Right lobe of liver (tissue), 4 donors: ENCODE data around the gene ARHGAP12.

Source experiments
- POLR2A ChIP-seq: fragments of 450-650 bp; IDR thresholded peaks from one replicate; pipeline ENCODE4 v1.6.1; 2017; ENCODE audit warnings: antibody characterized with exemption, mild to moderate bottlenecking
- TF ChIP-seq, protein P1 (sequence below), 4 donors: fragments of 200-600 bp in 3 of 4; fragments of 450-650 bp in 1 of 4; IDR thresholded peaks; one replicate each; pipeline versions ENCODE4 v1.5.1 to v1.8.0; 2016 to 2022; ENCODE audit warnings: antibody characterized with exemption in 4 of 4, mild to moderate bottlenecking in 2 of 4
- donor health status: DM: no; HTN: no; CAD: no.
- donor health status: DM: no; HTN: no; CAD: no.
- donor health status: DM: no; HTN: yes; CAD: no.

DNA sequence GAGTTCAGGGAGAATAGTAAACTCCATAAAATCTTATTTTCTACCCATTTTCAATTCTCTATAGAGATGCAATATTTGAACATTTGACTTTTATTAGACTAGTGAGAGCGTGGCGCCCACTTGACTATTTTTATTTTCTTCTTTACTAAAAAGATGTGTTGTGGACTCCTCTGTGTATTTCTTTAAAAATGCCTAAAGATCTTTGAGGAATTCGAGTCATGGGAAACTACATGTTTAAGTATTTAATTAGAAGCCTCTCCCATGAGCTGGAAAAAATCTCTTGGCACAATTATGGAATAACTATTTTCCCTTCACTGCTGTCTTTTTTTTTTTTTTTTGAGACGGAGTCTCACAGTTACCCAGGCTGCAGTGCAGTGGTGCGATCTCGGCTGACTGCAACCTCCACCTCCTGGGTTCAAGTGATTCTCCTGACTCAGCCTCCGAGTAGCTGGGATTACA is 124.2 kb downstream of the ARHGAP12 start:
- TF ChIP-seq, protein P1, sequence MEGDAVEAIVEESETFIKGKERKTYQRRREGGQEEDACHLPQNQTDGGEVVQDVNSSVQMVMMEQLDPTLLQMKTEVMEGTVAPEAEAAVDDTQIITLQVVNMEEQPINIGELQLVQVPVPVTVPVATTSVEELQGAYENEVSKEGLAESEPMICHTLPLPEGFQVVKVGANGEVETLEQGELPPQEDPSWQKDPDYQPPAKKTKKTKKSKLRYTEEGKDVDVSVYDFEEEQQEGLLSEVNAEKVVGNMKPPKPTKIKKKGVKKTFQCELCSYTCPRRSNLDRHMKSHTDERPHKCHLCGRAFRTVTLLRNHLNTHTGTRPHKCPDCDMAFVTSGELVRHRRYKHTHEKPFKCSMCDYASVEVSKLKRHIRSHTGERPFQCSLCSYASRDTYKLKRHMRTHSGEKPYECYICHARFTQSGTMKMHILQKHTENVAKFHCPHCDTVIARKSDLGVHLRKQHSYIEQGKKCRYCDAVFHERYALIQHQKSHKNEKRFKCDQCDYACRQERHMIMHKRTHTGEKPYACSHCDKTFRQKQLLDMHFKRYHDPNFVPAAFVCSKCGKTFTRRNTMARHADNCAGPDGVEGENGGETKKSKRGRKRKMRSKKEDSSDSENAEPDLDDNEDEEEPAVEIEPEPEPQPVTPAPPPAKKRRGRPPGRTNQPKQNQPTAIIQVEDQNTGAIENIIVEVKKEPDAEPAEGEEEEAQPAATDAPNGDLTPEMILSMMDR (IDR thresholded peaks at IDR 0.05), result no peak
- no peak for TF ChIP-seq POLR2A
